PC-3 (cell line): ENCODE measurements around the gene MCF2L2.

Experiments used
- EZH2 ChIP-seq: fragments of 300-600 bp; sonication (generic); IDR thresholded peaks from one replicate; pipeline ENCODE4 v1.6.1; 2017; ENCODE audit warnings: antibody characterized with exemption, mild to moderate bottlenecking, low read length; ENCODE audit not compliant: unreplicated experiment
- EZH2phosphoT487 ChIP-seq: fragments of 300-600 bp; sonication (generic); IDR thresholded peaks from 2 replicates; pipeline ENCODE4 v1.6.1; 2018; ENCODE audit warnings: mild to moderate bottlenecking, antibody characterized with exemption, low read length, borderline replicate concordance
- TF ChIP-seq, protein P1 (sequence below): fragments of 300-600 bp; sonication (generic); conservative IDR thresholded peaks from 2 replicates; pipeline ENCODE4 v1.5.1; 2017; ENCODE audit warnings: antibody characterized with exemption, low read depth, mild to moderate bottlenecking, low read length

DNA sequence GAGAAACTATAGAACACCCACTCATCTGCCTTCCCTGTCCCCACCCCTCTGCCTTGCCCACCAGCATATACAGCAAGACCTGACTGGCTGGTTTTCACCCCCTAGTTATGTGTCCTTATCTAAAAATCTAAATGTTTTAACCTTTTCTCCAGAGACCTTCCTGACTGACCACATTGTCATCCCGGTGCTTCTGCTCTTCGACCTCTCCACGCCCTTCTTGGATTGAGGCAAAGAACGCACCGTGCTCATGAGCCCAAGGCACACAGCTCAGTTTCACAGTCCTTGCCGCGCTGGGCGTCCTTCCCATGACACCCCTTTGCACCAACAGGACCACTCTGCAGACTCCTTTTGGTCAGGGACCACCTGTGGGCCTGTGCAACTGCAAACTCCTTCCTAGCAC lies 112.7 kb downstream of the MCF2L2 start:
- no peak for TF ChIP-seq EZH2
- TF ChIP-seq, protein P1, sequence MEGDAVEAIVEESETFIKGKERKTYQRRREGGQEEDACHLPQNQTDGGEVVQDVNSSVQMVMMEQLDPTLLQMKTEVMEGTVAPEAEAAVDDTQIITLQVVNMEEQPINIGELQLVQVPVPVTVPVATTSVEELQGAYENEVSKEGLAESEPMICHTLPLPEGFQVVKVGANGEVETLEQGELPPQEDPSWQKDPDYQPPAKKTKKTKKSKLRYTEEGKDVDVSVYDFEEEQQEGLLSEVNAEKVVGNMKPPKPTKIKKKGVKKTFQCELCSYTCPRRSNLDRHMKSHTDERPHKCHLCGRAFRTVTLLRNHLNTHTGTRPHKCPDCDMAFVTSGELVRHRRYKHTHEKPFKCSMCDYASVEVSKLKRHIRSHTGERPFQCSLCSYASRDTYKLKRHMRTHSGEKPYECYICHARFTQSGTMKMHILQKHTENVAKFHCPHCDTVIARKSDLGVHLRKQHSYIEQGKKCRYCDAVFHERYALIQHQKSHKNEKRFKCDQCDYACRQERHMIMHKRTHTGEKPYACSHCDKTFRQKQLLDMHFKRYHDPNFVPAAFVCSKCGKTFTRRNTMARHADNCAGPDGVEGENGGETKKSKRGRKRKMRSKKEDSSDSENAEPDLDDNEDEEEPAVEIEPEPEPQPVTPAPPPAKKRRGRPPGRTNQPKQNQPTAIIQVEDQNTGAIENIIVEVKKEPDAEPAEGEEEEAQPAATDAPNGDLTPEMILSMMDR: no peak
- TF ChIP-seq EZH2phosphoT487: no peak
